Vagina (tissue), 2 donors: Measurements from ENCODE around the gene TACC3. TPM values are rescaled to one million over a fixed set of nuclear protein-coding genes. Genes with fewer than 3 reads are reported as not detected.

Source experiments
- DNase-seq, 2 donors: peaks; one replicate each; pipeline ENCODE4 v3.0.0-alpha.2; 2017; ENCODE audit errors: extremely low spot score in 2 of 2
- H3K27ac ChIP-seq: fragments of 200-600 bp; sonication (generic); one replicate; pipeline ENCODE4 v1.5.1; 2019
- H3K27me3 ChIP-seq: fragments of 200-600 bp; sonication (generic); one replicate; pipeline ENCODE4 v1.5.1; 2019
- H3K36me3 ChIP-seq, 2 donors: fragments of 200-600 bp; sonication (generic); one replicate each; pipeline ENCODE4 v1.5.1; 2017 to 2019
- H3K4me1 ChIP-seq: fragments of 200-600 bp; sonication (generic); one replicate; pipeline ENCODE4 v1.5.1; 2019
- H3K4me3 ChIP-seq, 2 donors: fragments of 200-600 bp; sonication (generic); 1 replicate in 1 of 2; 2 replicates in 1 of 2; pipeline ENCODE4 v1.5.1; 2016 to 2019
- H3K9me3 ChIP-seq: fragments of 200-600 bp; sonication (generic); one replicate; pipeline ENCODE4 v1.5.1; 2019
- POLR2A ChIP-seq, 2 donors: fragments of 450-650 bp; IDR thresholded peaks; one replicate each; pipeline ENCODE4 v1.6.1; 2017; ENCODE audit warnings: antibody characterized with exemption in 2 of 2, mild to moderate bottlenecking in 2 of 2, moderate library complexity in 2 of 2
- POLR2AphosphoS5 ChIP-seq, 2 donors: sonication (generic); formaldehyde crosslinking; IDR thresholded peaks; one replicate each; pipeline ENCODE4 v1.9.0; 2017; ENCODE audit warnings: antibody characterized with exemption in 2 of 2, mild to moderate bottlenecking in 2 of 2, low read depth in 1 of 2; ENCODE audit not compliant: insufficient read depth in 1 of 2
- intact Hi-C: fragments of 100-400 bp; cut with DNase I; formaldehyde crosslinking; loops from one replicate; pipeline ENCODE4 v1.15.1; 2023
- total RNA-seq: library from RNA; depleted of rRNA; stranded (reverse); fragments of >200 nt; gene quantifications from one replicate; pipeline ENCODE4 v1.2.3, GENCODE V29; 2016
- TF ChIP-seq, protein P1 (sequence below), 3 experiments: fragments of 450-650 bp in 2 of 3; fragments of 200-600 bp in 1 of 3; sonication (generic) in 1 of 3; IDR thresholded peaks; one replicate each; pipeline ENCODE4 v1.5.1; 2017 to 2019; ENCODE audit warnings: antibody characterized with exemption in 3 of 3, mild to moderate bottlenecking in 2 of 3, moderate library complexity in 2 of 3

TACC3 gene
- total RNA-seq, 1 donor from 2014 or later, result 16.0 TPM

- TF ChIP-seq POLR2AphosphoS5 (IDR thresholded peaks at IDR 0.05; ENCODE audit: insufficient read depth in 1 of 2, low read depth in 1 of 2) (no peak), POLR2A (IDR thresholded peaks at IDR 0.05) (no peak)
- TF ChIP-seq, protein P1, sequence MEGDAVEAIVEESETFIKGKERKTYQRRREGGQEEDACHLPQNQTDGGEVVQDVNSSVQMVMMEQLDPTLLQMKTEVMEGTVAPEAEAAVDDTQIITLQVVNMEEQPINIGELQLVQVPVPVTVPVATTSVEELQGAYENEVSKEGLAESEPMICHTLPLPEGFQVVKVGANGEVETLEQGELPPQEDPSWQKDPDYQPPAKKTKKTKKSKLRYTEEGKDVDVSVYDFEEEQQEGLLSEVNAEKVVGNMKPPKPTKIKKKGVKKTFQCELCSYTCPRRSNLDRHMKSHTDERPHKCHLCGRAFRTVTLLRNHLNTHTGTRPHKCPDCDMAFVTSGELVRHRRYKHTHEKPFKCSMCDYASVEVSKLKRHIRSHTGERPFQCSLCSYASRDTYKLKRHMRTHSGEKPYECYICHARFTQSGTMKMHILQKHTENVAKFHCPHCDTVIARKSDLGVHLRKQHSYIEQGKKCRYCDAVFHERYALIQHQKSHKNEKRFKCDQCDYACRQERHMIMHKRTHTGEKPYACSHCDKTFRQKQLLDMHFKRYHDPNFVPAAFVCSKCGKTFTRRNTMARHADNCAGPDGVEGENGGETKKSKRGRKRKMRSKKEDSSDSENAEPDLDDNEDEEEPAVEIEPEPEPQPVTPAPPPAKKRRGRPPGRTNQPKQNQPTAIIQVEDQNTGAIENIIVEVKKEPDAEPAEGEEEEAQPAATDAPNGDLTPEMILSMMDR (IDR thresholded peaks at IDR 0.05), result no peak
- no peak for DNase-seq
- H3K4me3 ChIP-seq, result no peak overlapping the region
- intact Hi-C loops, result loop anchor here (10.0 kb wide), 1 partner anchor 135 kb away; no protein-coding TSS in a partner anchor
- no peaks in the 10 kb centered on the region for H3K36me3 ChIP-seq
- H3K27me3 ChIP-seq, result no peaks in the 10 kb centered on the region
- H3K9me3 ChIP-seq, result no peaks in the 10 kb centered on the region
- peaks cover 57% of the 10 kb centered on the region for H3K4me1 ChIP-seq
- H3K27ac ChIP-seq, result no peak overlapping the region
These were observed 48.4 kb downstream of the TACC3 start for GRCh38 chr4:1769692-1770091.

- Histone ChIP-seq H3K9me3 (no peaks in the 10 kb centered on the region), H3K27ac (no peak overlapping the region), H3K4me1 (peaks cover 57% of the 10 kb centered on the region), H3K36me3 (no peaks in the 10 kb centered on the region), H3K27me3 (no peaks in the 10 kb centered on the region), H3K4me3 (no peak overlapping the region)
- TF ChIP-seq, protein P1 (IDR thresholded peaks at IDR 0.05), result no peak
- TF ChIP-seq POLR2A (IDR thresholded peaks at IDR 0.05) (no peak), POLR2AphosphoS5 (IDR thresholded peaks at IDR 0.05; ENCODE audit: insufficient read depth in 1 of 2, low read depth in 1 of 2) (no peak)
- intact Hi-C loops, result no loop called here
- DNase-seq, result no peak
These were observed 48.9 kb downstream of the TACC3 start for GRCh38 chr4:1770245-1770644.

- H3K27me3 ChIP-seq, result no peaks in the 10 kb centered on the region
- H3K4me3 ChIP-seq, result no peak overlapping the region
- TF ChIP-seq POLR2AphosphoS5 (IDR thresholded peaks at IDR 0.05; ENCODE audit: insufficient read depth in 1 of 2, low read depth in 1 of 2) (no peak), POLR2A (IDR thresholded peaks at IDR 0.05) (no peak)
- TF ChIP-seq, protein P1 (IDR thresholded peaks at IDR 0.05), result no peak
- H3K36me3 ChIP-seq, result no peaks in the 10 kb centered on the region
- intact Hi-C loops, result no loop called here
- no peak overlapping the region for H3K27ac ChIP-seq
- H3K9me3 ChIP-seq, result no peaks in the 10 kb centered on the region
- no peak for DNase-seq
- H3K4me1 ChIP-seq, result peaks cover 57% of the 10 kb centered on the region
These were observed 49.5 kb downstream of the TACC3 start for GRCh38 chr4:1770791-1771231.

- DNase-seq, result no peak
- H3K27ac ChIP-seq, result no peak overlapping the region
- H3K9me3 ChIP-seq, result no peaks in the 10 kb centered on the region
- H3K36me3 ChIP-seq, result no peaks in the 10 kb centered on the region
- H3K4me1 ChIP-seq, result peaks cover 48% of the 10 kb centered on the region
- H3K4me3 ChIP-seq, result no peak overlapping the region
- no peak for TF ChIP-seq POLR2A (IDR thresholded peaks at IDR 0.05)
- TF ChIP-seq, protein P1 (IDR thresholded peaks at IDR 0.05), result no peak
- TF ChIP-seq POLR2AphosphoS5 (IDR thresholded peaks at IDR 0.05; ENCODE audit: insufficient read depth in 1 of 2, low read depth in 1 of 2), result no peak
- intact Hi-C loops, result no loop called here
- H3K27me3 ChIP-seq, result no peaks in the 10 kb centered on the region
These were observed 50.4 kb downstream of the TACC3 start for GRCh38 chr4:1771555-1772305.

DNA sequence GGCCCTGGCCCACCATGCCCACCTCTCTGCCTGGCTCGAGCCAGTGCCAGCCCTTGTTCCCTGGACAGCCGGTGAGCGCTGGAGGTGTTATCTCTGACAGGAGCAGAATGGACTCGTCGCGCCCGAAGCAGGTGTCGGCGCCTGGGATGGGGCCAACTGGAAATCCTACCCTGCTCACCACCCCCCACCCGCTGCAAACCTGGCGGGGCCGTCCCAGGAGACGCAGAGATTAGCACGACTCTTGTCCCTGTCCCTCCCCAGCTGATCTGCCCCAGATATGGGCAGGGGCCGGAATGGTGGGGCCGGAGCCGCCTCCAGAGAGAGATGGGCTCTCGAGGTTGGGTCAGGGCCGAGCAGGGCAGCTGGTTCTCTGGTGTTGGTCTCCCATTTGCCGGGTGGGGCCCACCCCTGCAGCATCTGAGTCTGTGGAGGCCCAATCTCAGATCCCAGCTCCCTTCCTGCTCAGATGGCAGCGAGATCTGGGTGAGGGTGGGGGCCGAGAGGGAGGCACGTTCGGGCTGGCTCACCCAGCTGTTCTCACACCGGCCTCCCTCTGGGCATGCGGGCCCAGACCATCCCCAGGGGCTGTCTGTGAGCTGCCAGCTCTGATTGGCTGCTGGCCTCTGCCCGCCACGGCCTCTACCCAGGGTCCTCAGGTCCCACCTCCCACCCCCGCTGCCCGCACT is 51.7 kb downstream of the TACC3 start:
- Histone ChIP-seq H3K4me3 (no peak overlapping the region), H3K9me3 (no peaks in the 10 kb centered on the region), H3K27ac (no peak overlapping the region), H3K4me1 (peaks cover 45% of the 10 kb centered on the region), H3K27me3 (no peaks in the 10 kb centered on the region), H3K36me3 (no peaks in the 10 kb centered on the region)
- no peak for DNase-seq
- intact Hi-C loops, result no loop called here
- TF ChIP-seq POLR2A (IDR thresholded peaks at IDR 0.05) (no peak), POLR2AphosphoS5 (IDR thresholded peaks at IDR 0.05; ENCODE audit: insufficient read depth in 1 of 2, low read depth in 1 of 2) (no peak)
- TF ChIP-seq, protein P1 (IDR thresholded peaks at IDR 0.05), result no peak
